SH-SY5Y (cell line): Measurements from ENCODE around the gene CD48.

ENCODE experiments used
- GATA2 ChIP-seq: IDR thresholded peaks from 2 replicates; pipeline ENCODE4 v1.6.1; 2011; ENCODE audit warnings: mild to moderate bottlenecking, low read depth, low read length
- GATA3 ChIP-seq: IDR thresholded peaks from 2 replicates; pipeline ENCODE4 v1.6.1; 2011; ENCODE audit warnings: low read depth, mild to moderate bottlenecking, low read length, moderate library complexity

GRCh38 chr1:160669276-160669675, 42.3 kb downstream of the CD48 start:
- TF ChIP-seq GATA2 (no peak), GATA3 (no peak)
